ES-I3 (cell line): Measurements from ENCODE around the gene ARHGEF4.

ENCODE experiments used
- H3K36me3 ChIP-seq: 2 replicates; pipeline ENCODE4 v1.6.1; 2013; ENCODE audit warnings: mild to moderate bottlenecking, low read length, control low read depth, moderate library complexity; ENCODE audit not compliant: insufficient read depth
- H3K4me1 ChIP-seq: 2 replicates; pipeline ENCODE4 v1.6.1; 2013; ENCODE audit warnings: mild to moderate bottlenecking, control low read depth, low read length; ENCODE audit not compliant: insufficient read depth
- H3K9ac ChIP-seq: 2 replicates; pipeline ENCODE4 v1.6.1; 2013; ENCODE audit warnings: low read depth, mild to moderate bottlenecking, low read length, moderate library complexity
- H3K9me3 ChIP-seq: 2 replicates; pipeline ENCODE4 v1.6.1; 2013; ENCODE audit warnings: mild to moderate bottlenecking, low read length, moderate library complexity; ENCODE audit not compliant: control insufficient read depth, insufficient read depth

ARHGEF4 gene

GRCh38 chr2:130870779-130871178 lies 34.1 kb downstream of the ARHGEF4 start:
- Histone ChIP-seq H3K36me3 (no peaks in the 10 kb centered on the region), H3K9ac (no peak overlapping the region), H3K4me1 (0 out of 2 replicates have a peak, but pooled peaks cover under 1% of the 10 kb centered on the region)

GRCh38 chr2:130871843-130872740 lies 35.4 kb downstream of the ARHGEF4 start:
- no peaks in the 10 kb centered on the region for H3K36me3 ChIP-seq
- H3K4me1 ChIP-seq = no peaks in the 10 kb centered on the region
- H3K9ac ChIP-seq = no peak overlapping the region
- no peaks in the 10 kb centered on the region; the same call in 1 of the 2 replicates for H3K9me3 ChIP-seq

More at GRCh38 chr2:130870779-130871178, 34.1 kb downstream of the ARHGEF4 start:
- H3K9me3 ChIP-seq = no peaks in the 10 kb centered on the region; the same call in 1 of the 2 replicates

- Histone ChIP-seq H3K4me1 (no peaks in the 10 kb centered on the region), H3K9me3 (no peaks in the 10 kb centered on the region; the same call in 1 of the 2 replicates), H3K36me3 (no peaks in the 10 kb centered on the region), H3K9ac (no peak overlapping the region)
These were observed 36.0 kb downstream of the ARHGEF4 start for GRCh38 chr2:130872741-130873125.

- Histone ChIP-seq H3K36me3 (no peaks in the 10 kb centered on the region), H3K9ac (no peak overlapping the region), H3K4me1 (no peaks in the 10 kb centered on the region), H3K9me3 (peaks cover 3% of the 10 kb centered on the region; the same call in 1 of the 2 replicates)
These were observed 37.1 kb downstream of the ARHGEF4 start for GRCh38 chr2:130873700-130874346.

GRCh38 chr2:130874512-130874911 lies 37.8 kb downstream of the ARHGEF4 start:
- Histone ChIP-seq H3K9me3 (peaks cover 3% of the 10 kb centered on the region; the same call in 1 of the 2 replicates), H3K36me3 (no peaks in the 10 kb centered on the region), H3K4me1 (no peaks in the 10 kb centered on the region), H3K9ac (no peak overlapping the region)

- Histone ChIP-seq H3K9ac (no peak overlapping the region), H3K4me1 (no peaks in the 10 kb centered on the region)
These were observed 39.2 kb downstream of the ARHGEF4 start for GRCh38 chr2:130875935-130876334.

GRCh38 chr2:130877258-130877657 lies 40.5 kb downstream of the ARHGEF4 start:
- Histone ChIP-seq H3K9ac (no peak overlapping the region), H3K36me3 (no peaks in the 10 kb centered on the region), H3K9me3 (peaks cover 3% of the 10 kb centered on the region; the same call in 1 of the 2 replicates), H3K4me1 (no peaks in the 10 kb centered on the region)

More at GRCh38 chr2:130875935-130876334, 39.2 kb downstream of the ARHGEF4 start:
- no peaks in the 10 kb centered on the region for H3K36me3 ChIP-seq
- peaks cover 3% of the 10 kb centered on the region; the same call in 1 of the 2 replicates for H3K9me3 ChIP-seq

- Histone ChIP-seq H3K4me1 (no peaks in the 10 kb centered on the region), H3K36me3 (no peaks in the 10 kb centered on the region), H3K9me3 (peaks cover 3% of the 10 kb centered on the region; the same call in 1 of the 2 replicates)
These were observed 41.6 kb downstream of the ARHGEF4 start for GRCh38 chr2:130878316-130878715.

GRCh38 chr2:130878933-130879332 lies 42.2 kb downstream of the ARHGEF4 start:
- Histone ChIP-seq H3K36me3 (no peaks in the 10 kb centered on the region), H3K4me1 (no peaks in the 10 kb centered on the region), H3K9ac (no peak overlapping the region), H3K9me3 (peaks cover 3% of the 10 kb centered on the region; the same call in 1 of the 2 replicates)

More at GRCh38 chr2:130878316-130878715, 41.6 kb downstream of the ARHGEF4 start:
- H3K9ac ChIP-seq = no peak overlapping the region

GRCh38 chr2:130882111-130882690 lies 45.5 kb downstream of the ARHGEF4 start:
- peaks cover 3% of the 10 kb centered on the region; the same call in 1 of the 2 replicates for H3K9me3 ChIP-seq
- no peak overlapping the region for H3K9ac ChIP-seq
- no peaks in the 10 kb centered on the region for H3K36me3 ChIP-seq
- no peaks in the 10 kb centered on the region for H3K4me1 ChIP-seq

- H3K36me3 ChIP-seq = no peaks in the 10 kb centered on the region
- no peak overlapping the region for H3K9ac ChIP-seq
- H3K9me3 ChIP-seq = peaks cover 3% of the 10 kb centered on the region; the same call in 1 of the 2 replicates
- no peaks in the 10 kb centered on the region for H3K4me1 ChIP-seq
These were observed 46.3 kb downstream of the ARHGEF4 start for GRCh38 chr2:130882991-130883390.

- H3K9ac ChIP-seq = no peak overlapping the region
- no peaks in the 10 kb centered on the region for H3K36me3 ChIP-seq
- H3K4me1 ChIP-seq = no peaks in the 10 kb centered on the region
These were observed 46.8 kb downstream of the ARHGEF4 start for GRCh38 chr2:130883496-130883895.

GRCh38 chr2:130884013-130884412 lies 47.3 kb downstream of the ARHGEF4 start:
- H3K9me3 ChIP-seq = no peaks in the 10 kb centered on the region
- no peaks in the 10 kb centered on the region for H3K36me3 ChIP-seq
- H3K4me1 ChIP-seq = no peaks in the 10 kb centered on the region
- no peak overlapping the region for H3K9ac ChIP-seq

More at GRCh38 chr2:130883496-130883895, 46.8 kb downstream of the ARHGEF4 start:
- no peaks in the 10 kb centered on the region for H3K9me3 ChIP-seq

- no peaks in the 10 kb centered on the region for H3K9me3 ChIP-seq
- no peaks in the 10 kb centered on the region for H3K4me1 ChIP-seq
- no peaks in the 10 kb centered on the region for H3K36me3 ChIP-seq
- no peak overlapping the region for H3K9ac ChIP-seq
These were observed 47.8 kb downstream of the ARHGEF4 start for GRCh38 chr2:130884503-130884902.
